Measurements from ENCODE around the gene LRRC75B. TPM values are rescaled to one million over a fixed set of nuclear protein-coding genes. Genes with fewer than 3 reads are reported as not detected.
"Not testable (repeated sequence)": the region's sequence is repeated elsewhere in the genome, so short reads cannot be mapped to it uniquely, and the experiment has no call there.

The LRRC75B gene
- polyA plus RNA-seq, 1 of the 3 experiments (the other 2 are of a cell fraction): 12.3 TPM

GRCh38 chr22:24608327-24608726 is 15.5 kb upstream of the LRRC75B start:
- H3K79me2 ChIP-seq (ENCODE audit: insufficient read depth); H3K27ac ChIP-seq (ENCODE audit: low read depth in 2 of 2, low read length in 1 of 2); H2AFZ ChIP-seq (ENCODE audit: low read depth); H3K4me2 ChIP-seq; H3K9me2 ChIP-seq; H3K36me3 ChIP-seq (replicated peaks in 1 of 2; ENCODE audit: control insufficient read depth in 1 of 2, insufficient read depth in 2 of 2, low read length in 1 of 2); CTCF ChIA-PET; H3K4me1 ChIP-seq (ENCODE audit: control insufficient read depth in 1 of 2, insufficient read depth in 2 of 2, low read depth in 1 of 2, low read length in 1 of 2); H3K4me3 ChIP-seq (ENCODE audit: low read depth in 2 of 2, low read length in 1 of 2); DNase-seq; H3K27me3 ChIP-seq (ENCODE audit: insufficient read depth); POLR2A ChIA-PET; H4K20me1 ChIP-seq (ENCODE audit: insufficient read depth); H3K9ac ChIP-seq; H3F3A ChIP-seq (replicated peaks; ENCODE audit: insufficient read depth); H3K9me3 ChIP-seq: not testable (repeated sequence)
- WGBS (ENCODE audit: low lambda C conversion rate): 33% methylated on average over 1 of the region's 6 CpGs

- not testable (repeated sequence) for H4K20me1 ChIP-seq (ENCODE audit: insufficient read depth)
Observed at GRCh38 chr22:24607429-24607983, 14.6 kb upstream of the LRRC75B start.

GRCh38 chr22:24606340-24606739 is 13.5 kb upstream of the LRRC75B start:
- POLR2A ChIA-PET; H3K4me1 ChIP-seq (ENCODE audit: control insufficient read depth in 1 of 2, insufficient read depth in 2 of 2, low read depth in 1 of 2, low read length in 1 of 2); H3K36me3 ChIP-seq (replicated peaks in 1 of 2; ENCODE audit: control insufficient read depth in 1 of 2, insufficient read depth in 2 of 2, low read length in 1 of 2); H3K79me2 ChIP-seq (ENCODE audit: insufficient read depth); H3K9me2 ChIP-seq; H3K4me3 ChIP-seq (ENCODE audit: low read depth in 2 of 2, low read length in 1 of 2); H3K27me3 ChIP-seq (ENCODE audit: insufficient read depth); DNase-seq; H3K4me2 ChIP-seq; CTCF ChIA-PET; H3K9me3 ChIP-seq; H4K20me1 ChIP-seq (ENCODE audit: insufficient read depth); H3F3A ChIP-seq (replicated peaks; ENCODE audit: insufficient read depth); H3K27ac ChIP-seq (ENCODE audit: low read depth in 2 of 2, low read length in 1 of 2); H2AFZ ChIP-seq (ENCODE audit: low read depth); H3K9ac ChIP-seq: not testable (repeated sequence)
- 86% methylated on average over 1 of the region's 2 CpGs for WGBS (ENCODE audit: low lambda C conversion rate)

More at GRCh38 chr22:24607429-24607983, 14.6 kb upstream of the LRRC75B start:
- H3K79me2 ChIP-seq (ENCODE audit: insufficient read depth); DNase-seq; POLR2A ChIA-PET; H3K4me3 ChIP-seq (ENCODE audit: low read depth in 2 of 2, low read length in 1 of 2); CTCF ChIA-PET; H3K27me3 ChIP-seq (ENCODE audit: insufficient read depth); H3K27ac ChIP-seq (ENCODE audit: low read depth in 2 of 2, low read length in 1 of 2); H3K36me3 ChIP-seq (replicated peaks in 1 of 2; ENCODE audit: control insufficient read depth in 1 of 2, insufficient read depth in 2 of 2, low read length in 1 of 2); H3K9ac ChIP-seq; H3F3A ChIP-seq (replicated peaks; ENCODE audit: insufficient read depth); H3K9me3 ChIP-seq; H3K9me2 ChIP-seq; H2AFZ ChIP-seq (ENCODE audit: low read depth); H3K4me2 ChIP-seq; H3K4me1 ChIP-seq (ENCODE audit: control insufficient read depth in 1 of 2, insufficient read depth in 2 of 2, low read depth in 1 of 2, low read length in 1 of 2): not testable (repeated sequence)
- 75% methylated on average over 12 of the region's 18 CpGs for WGBS (ENCODE audit: low lambda C conversion rate)

- CTCF ChIA-PET; H4K20me1 ChIP-seq (ENCODE audit: insufficient read depth); POLR2A ChIA-PET; H3K27me3 ChIP-seq (ENCODE audit: insufficient read depth); H3F3A ChIP-seq (replicated peaks; ENCODE audit: insufficient read depth); H3K9me2 ChIP-seq; H3K9me3 ChIP-seq; H3K4me2 ChIP-seq; H2AFZ ChIP-seq (ENCODE audit: low read depth); H3K9ac ChIP-seq; H3K27ac ChIP-seq (ENCODE audit: low read depth in 2 of 2, low read length in 1 of 2); H3K79me2 ChIP-seq (ENCODE audit: insufficient read depth); H3K36me3 ChIP-seq (replicated peaks in 1 of 2; ENCODE audit: control insufficient read depth in 1 of 2, insufficient read depth in 2 of 2, low read length in 1 of 2); H3K4me3 ChIP-seq (ENCODE audit: low read depth in 2 of 2, low read length in 1 of 2): not testable (repeated sequence)
- 48% methylated on average over 10 of the region's 18 CpGs for WGBS (ENCODE audit: low lambda C conversion rate)
- peak; percentile 32 for TF ChIP-seq CTCF (IDR thresholded peaks at IDR 0.05)
- peak; percentile 36 for DNase-seq
- peaks cover 0 to 19% of the 10 kb centered on the region in 2 experiments; a peak in 1 of 4 replicates for H3K4me1 ChIP-seq (ENCODE audit: control insufficient read depth in 1 of 2, insufficient read depth in 2 of 2, low read depth in 1 of 2, low read length in 1 of 2)
Observed at GRCh38 chr22:24603770-24604629, 11.1 kb upstream of the LRRC75B start.

- DNase-seq; POLR2A ChIA-PET; H3K27me3 ChIP-seq (ENCODE audit: insufficient read depth); H3K9me2 ChIP-seq; H3K27ac ChIP-seq (ENCODE audit: low read depth in 2 of 2, low read length in 1 of 2); H3K9me3 ChIP-seq; H2AFZ ChIP-seq (ENCODE audit: low read depth); H3K4me3 ChIP-seq (ENCODE audit: low read depth in 2 of 2, low read length in 1 of 2); H4K20me1 ChIP-seq (ENCODE audit: insufficient read depth); CTCF ChIA-PET; H3K36me3 ChIP-seq (replicated peaks in 1 of 2; ENCODE audit: control insufficient read depth in 1 of 2, insufficient read depth in 2 of 2, low read length in 1 of 2); H3K4me2 ChIP-seq; H3K79me2 ChIP-seq (ENCODE audit: insufficient read depth); H3F3A ChIP-seq (replicated peaks; ENCODE audit: insufficient read depth); H3K9ac ChIP-seq: not testable (repeated sequence)
- 73% methylated on average over 12 of the region's 22 CpGs for WGBS (ENCODE audit: low lambda C conversion rate)
- H3K4me1 ChIP-seq (ENCODE audit: control insufficient read depth in 1 of 2, insufficient read depth in 2 of 2, low read depth in 1 of 2, low read length in 1 of 2): peaks cover 0 to 19% of the 10 kb centered on the region in 2 experiments; a peak in 1 of 4 replicates
Observed at GRCh38 chr22:24602847-24603769, 10.2 kb upstream of the LRRC75B start, which contains the start of gene GGT1. GGT1 (plus strand) TSS chr22:24603193; CDS start chr22:24611082, 7,889 bp downstream.

Measured in SK-N-SH (cell line).